ENCODE data around the gene FILIP1L.
A peak's percentile ranks its signal among the peaks of the same experiment; 100 is the strongest.

Gene FILIP1L

GRCh38 chr3:99862208-99862607, 252.1 kb downstream of the FILIP1L start:
- peaks cover 0 to 100% (median 63%) of the 10 kb centered on the region in 4 donors for H3K4me1 ChIP-seq
- peaks cover 14 to 50% (median 33%) of the 10 kb centered on the region in 3 donors for H3K36me3 ChIP-seq
- DNase-seq, result no peak
- no peaks in the 10 kb centered on the region for H3K9me3 ChIP-seq
- no peak overlapping the region for H3K4me3 ChIP-seq
- intact Hi-C loops (cut with DNase I; ENCODE audit: low total_unique reads), result no loop called here
- H3K27me3 ChIP-seq, result no peaks in the 10 kb centered on the region
- TF ChIP-seq CTCF (IDR thresholded peaks at IDR 0.05), result no peak
- peak overlapping the region; percentile 96 to 97 for H3K27ac ChIP-seq

- intact Hi-C loops (cut with DNase I; ENCODE audit: low total_unique reads), result no loop called here
- H3K27me3 ChIP-seq, result no peaks in the 10 kb centered on the region
- no peak for TF ChIP-seq CTCF (IDR thresholded peaks at IDR 0.05)
- H3K27ac ChIP-seq, result peak overlapping the region; percentile 96 to 97
- DNase-seq, result no peak
- H3K36me3 ChIP-seq, result peaks cover 14 to 56% (median 41%) of the 10 kb centered on the region in 3 donors
- H3K9me3 ChIP-seq, result no peaks in the 10 kb centered on the region
- no peak overlapping the region for H3K4me3 ChIP-seq
- peaks cover 0 to 100% (median 59%) of the 10 kb centered on the region in 4 donors for H3K4me1 ChIP-seq
Observed at GRCh38 chr3:99861216-99861615, 253.1 kb downstream of the FILIP1L start.

GRCh38 chr3:99859825-99860224, 254.5 kb downstream of the FILIP1L start:
- H3K27ac ChIP-seq, result peak overlapping the region; percentile 96 to 97
- H3K4me3 ChIP-seq, result no peak overlapping the region
- TF ChIP-seq CTCF (IDR thresholded peaks at IDR 0.05), result no peak
- intact Hi-C loops (cut with DNase I; ENCODE audit: low total_unique reads), result no loop called here
- H3K27me3 ChIP-seq, result no peaks in the 10 kb centered on the region
- peaks cover 0 to 100% (median 57%) of the 10 kb centered on the region in 4 donors for H3K4me1 ChIP-seq
- H3K9me3 ChIP-seq, result no peaks in the 10 kb centered on the region
- DNase-seq, result no peak
- peaks cover 14 to 70% (median 48%) of the 10 kb centered on the region in 3 donors for H3K36me3 ChIP-seq

GRCh38 chr3:99858469-99858868, 255.8 kb downstream of the FILIP1L start:
- peak overlapping the region; percentile 47 to 96 for H3K27ac ChIP-seq
- peaks cover 18 to 81% (median 41%) of the 10 kb centered on the region in 3 donors for H3K36me3 ChIP-seq
- H3K9me3 ChIP-seq, result peaks cover 0 to 5% (median 0%) of the 10 kb centered on the region in 3 donors
- intact Hi-C loops (cut with DNase I; ENCODE audit: low total_unique reads), result no loop called here
- H3K4me1 ChIP-seq, result peaks cover 0 to 100% (median 53%) of the 10 kb centered on the region in 4 donors
- no peaks in the 10 kb centered on the region for H3K27me3 ChIP-seq
- no peak for TF ChIP-seq CTCF (IDR thresholded peaks at IDR 0.05)
- no peak for DNase-seq
- no peak overlapping the region for H3K4me3 ChIP-seq

GRCh38 chr3:99857278-99857677, 257.0 kb downstream of the FILIP1L start:
- intact Hi-C loops (cut with DNase I; ENCODE audit: low total_unique reads), result no loop called here
- H3K27me3 ChIP-seq, result no peaks in the 10 kb centered on the region
- H3K9me3 ChIP-seq, result peaks cover 0 to 11% (median 0%) of the 10 kb centered on the region in 3 donors
- DNase-seq, result no peak
- peak overlapping the region; percentile 47 to 96 for H3K27ac ChIP-seq
- peaks cover 0 to 99% (median 47%) of the 10 kb centered on the region in 4 donors for H3K4me1 ChIP-seq
- no peak overlapping the region for H3K4me3 ChIP-seq
- TF ChIP-seq CTCF (IDR thresholded peaks at IDR 0.05), result no peak
- peaks cover 11 to 81% (median 39%) of the 10 kb centered on the region in 3 donors for H3K36me3 ChIP-seq
